Measurements from ENCODE around the gene ARRDC4.

The ARRDC4 gene

DNA sequence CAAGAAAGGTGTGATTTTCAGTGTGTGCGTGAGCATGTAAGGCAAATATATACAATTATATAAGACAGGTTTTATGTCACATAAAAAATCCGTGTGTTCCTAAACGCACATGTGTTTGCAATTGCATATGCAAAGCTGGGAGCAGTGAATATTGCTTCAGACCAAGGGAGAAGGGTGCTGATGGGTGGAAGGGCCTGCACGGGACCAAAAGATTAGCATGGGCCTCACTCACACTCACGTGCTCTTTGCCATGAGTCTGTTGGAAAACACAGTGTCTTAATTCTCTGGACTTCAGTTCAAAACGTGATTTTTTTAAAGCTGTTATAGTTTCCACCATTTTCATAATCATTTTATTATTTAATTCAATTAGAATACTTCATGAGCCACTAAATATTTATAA is 7.2 kb upstream of the ARRDC4 start:
- Histone ChIP-seq H3K9me2 (replicated peaks; ENCODE audit: insufficient read depth, low read length) (no peaks in the 10 kb centered on the region), H3K4me2 (ENCODE audit: low read depth, low read length, poor library complexity, severe bottlenecking) (no peak overlapping the region), H4K20me1 (ENCODE audit: low read depth, low read length) (no peaks in the 10 kb centered on the region), H3F3A (ENCODE audit: insufficient read depth) (no peaks in the 10 kb centered on the region), H3K27ac (ENCODE audit: low read depth, low read length) (no peak overlapping the region), H3K9ac (ENCODE audit: low read length) (no peak overlapping the region), H2AFZ (ENCODE audit: low read depth, low read length, severe bottlenecking) (no peak overlapping the region), H3K4me3 (ENCODE audit: insufficient read depth, low read length, poor library complexity, severe bottlenecking) (no peak overlapping the region), H3K79me2 (ENCODE audit: insufficient read depth, low read length) (no peaks in the 10 kb centered on the region), H3K36me3 (ENCODE audit: low read length) (no peaks in the 10 kb centered on the region), H3K27me3 (ENCODE audit: low read length) (no peaks in the 10 kb centered on the region), H3K9me3 (ENCODE audit: insufficient read depth, low read length) (no peaks in the 10 kb centered on the region)
- TF ChIP-seq, protein P1, sequence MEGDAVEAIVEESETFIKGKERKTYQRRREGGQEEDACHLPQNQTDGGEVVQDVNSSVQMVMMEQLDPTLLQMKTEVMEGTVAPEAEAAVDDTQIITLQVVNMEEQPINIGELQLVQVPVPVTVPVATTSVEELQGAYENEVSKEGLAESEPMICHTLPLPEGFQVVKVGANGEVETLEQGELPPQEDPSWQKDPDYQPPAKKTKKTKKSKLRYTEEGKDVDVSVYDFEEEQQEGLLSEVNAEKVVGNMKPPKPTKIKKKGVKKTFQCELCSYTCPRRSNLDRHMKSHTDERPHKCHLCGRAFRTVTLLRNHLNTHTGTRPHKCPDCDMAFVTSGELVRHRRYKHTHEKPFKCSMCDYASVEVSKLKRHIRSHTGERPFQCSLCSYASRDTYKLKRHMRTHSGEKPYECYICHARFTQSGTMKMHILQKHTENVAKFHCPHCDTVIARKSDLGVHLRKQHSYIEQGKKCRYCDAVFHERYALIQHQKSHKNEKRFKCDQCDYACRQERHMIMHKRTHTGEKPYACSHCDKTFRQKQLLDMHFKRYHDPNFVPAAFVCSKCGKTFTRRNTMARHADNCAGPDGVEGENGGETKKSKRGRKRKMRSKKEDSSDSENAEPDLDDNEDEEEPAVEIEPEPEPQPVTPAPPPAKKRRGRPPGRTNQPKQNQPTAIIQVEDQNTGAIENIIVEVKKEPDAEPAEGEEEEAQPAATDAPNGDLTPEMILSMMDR (IDR thresholded peaks at IDR 0.05; ENCODE audit: insufficient read depth, low read length, poor library complexity, severe bottlenecking), result no peak
- TF ChIP-seq EZH2phosphoT487 (conservative IDR thresholded peaks at IDR 0.05; ENCODE audit: low read length), result no peak

DNA sequence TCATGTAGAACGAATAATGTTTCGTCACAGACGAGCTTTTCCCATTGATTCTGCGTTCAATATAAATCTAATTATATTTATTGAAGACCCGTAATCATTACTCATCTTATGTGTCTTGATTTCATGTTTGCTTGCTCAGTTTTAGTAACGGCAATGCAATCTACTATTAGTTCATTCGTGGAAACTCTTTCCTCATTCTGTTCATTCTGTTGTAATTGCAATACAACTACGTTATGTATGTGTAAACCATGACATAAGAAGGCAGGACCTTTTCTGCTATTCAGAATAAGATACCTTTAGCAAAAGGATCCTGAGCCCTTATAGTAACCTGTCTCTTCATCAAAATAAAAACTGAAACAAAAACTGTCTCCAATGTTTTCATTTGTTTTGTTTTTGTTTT is 6.8 kb upstream of the ARRDC4 start:
- no peaks in the 10 kb centered on the region for H3K27me3 ChIP-seq (ENCODE audit: low read length)
- no peak for TF ChIP-seq EZH2phosphoT487 (conservative IDR thresholded peaks at IDR 0.05; ENCODE audit: low read length)
- TF ChIP-seq, protein P1 (IDR thresholded peaks at IDR 0.05; ENCODE audit: insufficient read depth, low read length, poor library complexity, severe bottlenecking), result no peak
- H3K79me2 ChIP-seq (ENCODE audit: insufficient read depth, low read length), result no peaks in the 10 kb centered on the region
- H2AFZ ChIP-seq (ENCODE audit: low read depth, low read length, severe bottlenecking), result no peak overlapping the region
- no peaks in the 10 kb centered on the region for H3K36me3 ChIP-seq (ENCODE audit: low read length)
- H3K9me2 ChIP-seq (replicated peaks; ENCODE audit: insufficient read depth, low read length), result no peaks in the 10 kb centered on the region
- no peak overlapping the region for H3K4me2 ChIP-seq (ENCODE audit: low read depth, low read length, poor library complexity, severe bottlenecking)
- H3K4me3 ChIP-seq (ENCODE audit: insufficient read depth, low read length, poor library complexity, severe bottlenecking), result no peak overlapping the region
- H4K20me1 ChIP-seq (ENCODE audit: low read depth, low read length), result no peaks in the 10 kb centered on the region
- H3K27ac ChIP-seq (ENCODE audit: low read depth, low read length), result no peak overlapping the region
- no peak overlapping the region for H3K9ac ChIP-seq (ENCODE audit: low read length)
- H3F3A ChIP-seq (ENCODE audit: insufficient read depth), result no peaks in the 10 kb centered on the region
- no peaks in the 10 kb centered on the region for H3K9me3 ChIP-seq (ENCODE audit: insufficient read depth, low read length)

DNA sequence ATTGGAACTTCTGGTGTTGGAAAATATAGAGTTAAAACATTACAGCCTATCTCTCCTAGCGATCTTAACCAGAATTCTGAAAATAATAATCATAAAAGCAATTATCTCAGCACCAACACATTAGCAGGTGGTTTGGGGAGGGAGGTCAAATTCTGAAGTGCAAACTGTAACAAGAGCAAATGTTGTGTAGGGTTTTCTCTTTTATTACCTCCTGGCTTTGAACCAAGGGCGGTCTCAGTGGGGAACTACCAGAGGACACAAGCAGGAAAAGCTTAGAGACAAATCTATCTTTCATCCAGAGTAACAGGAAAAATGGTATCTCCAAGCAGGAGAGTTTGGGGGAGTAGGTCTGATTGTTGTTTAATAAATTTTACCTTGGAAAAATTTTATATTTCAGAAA is 5.5 kb upstream of the ARRDC4 start:
- Histone ChIP-seq H3F3A (ENCODE audit: insufficient read depth) (no peaks in the 10 kb centered on the region), H3K9me3 (ENCODE audit: insufficient read depth, low read length) (no peaks in the 10 kb centered on the region), H3K36me3 (ENCODE audit: low read length) (no peaks in the 10 kb centered on the region), H3K9ac (ENCODE audit: low read length) (no peak overlapping the region), H3K4me3 (ENCODE audit: insufficient read depth, low read length, poor library complexity, severe bottlenecking) (no peak overlapping the region), H3K9me2 (replicated peaks; ENCODE audit: insufficient read depth, low read length) (no peaks in the 10 kb centered on the region), H3K79me2 (ENCODE audit: insufficient read depth, low read length) (no peaks in the 10 kb centered on the region), H3K27me3 (ENCODE audit: low read length) (no peaks in the 10 kb centered on the region), H3K4me2 (ENCODE audit: low read depth, low read length, poor library complexity, severe bottlenecking) (no peak overlapping the region), H4K20me1 (ENCODE audit: low read depth, low read length) (no peaks in the 10 kb centered on the region), H3K27ac (ENCODE audit: low read depth, low read length) (no peak overlapping the region), H2AFZ (ENCODE audit: low read depth, low read length, severe bottlenecking) (no peak overlapping the region)
- no peak for TF ChIP-seq EZH2phosphoT487 (conservative IDR thresholded peaks at IDR 0.05; ENCODE audit: low read length)
- TF ChIP-seq, protein P1 (IDR thresholded peaks at IDR 0.05; ENCODE audit: insufficient read depth, low read length, poor library complexity, severe bottlenecking), result no peak
